ENCODE results near the gene ROCK2.

The ROCK2 gene

GRCh38 chr2:11214770-11215169 lies 129.7 kb downstream of the ROCK2 start:
- DNase-seq (ENCODE audit: low read depth) = no peak
- no peak for TF ChIP-seq CTCF (IDR thresholded peaks at IDR 0.05; ENCODE audit: low read depth, low read length, missing control alignments)
- H3K4me3 ChIP-seq (ENCODE audit: low read depth, low read length) = no peak overlapping the region

DNA sequence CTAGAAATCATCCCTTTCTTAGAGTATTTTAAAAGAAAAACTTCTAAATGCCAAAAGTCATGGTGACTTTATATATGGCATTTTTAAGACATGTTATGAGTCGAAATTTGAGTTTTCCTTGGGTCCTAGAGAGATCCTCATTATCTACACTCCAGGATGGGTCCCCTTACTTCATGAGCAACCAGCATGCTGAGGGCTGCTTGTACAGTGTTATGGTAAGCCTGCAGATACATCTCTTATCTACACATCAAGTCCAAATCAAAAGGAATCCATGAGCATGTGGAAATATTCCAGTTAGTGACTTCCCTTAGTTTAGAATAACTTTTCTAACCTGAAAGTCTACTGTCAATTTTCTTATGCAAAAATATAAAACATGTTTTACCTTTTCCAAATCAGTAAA lies 130.5 kb downstream of the ROCK2 start:
- no peak overlapping the region for H3K4me3 ChIP-seq (ENCODE audit: low read depth, low read length)
- TF ChIP-seq CTCF (IDR thresholded peaks at IDR 0.05; ENCODE audit: low read depth, low read length, missing control alignments) = no peak
- DNase-seq (ENCODE audit: low read depth) = no peak

- TF ChIP-seq CTCF (IDR thresholded peaks at IDR 0.05; ENCODE audit: low read depth, low read length, missing control alignments) = no peak
- no peak for DNase-seq (ENCODE audit: low read depth)
- H3K4me3 ChIP-seq (ENCODE audit: low read depth, low read length) = no peak overlapping the region
These were observed 131.3 kb downstream of the ROCK2 start for GRCh38 chr2:11213090-11213638.

DNA sequence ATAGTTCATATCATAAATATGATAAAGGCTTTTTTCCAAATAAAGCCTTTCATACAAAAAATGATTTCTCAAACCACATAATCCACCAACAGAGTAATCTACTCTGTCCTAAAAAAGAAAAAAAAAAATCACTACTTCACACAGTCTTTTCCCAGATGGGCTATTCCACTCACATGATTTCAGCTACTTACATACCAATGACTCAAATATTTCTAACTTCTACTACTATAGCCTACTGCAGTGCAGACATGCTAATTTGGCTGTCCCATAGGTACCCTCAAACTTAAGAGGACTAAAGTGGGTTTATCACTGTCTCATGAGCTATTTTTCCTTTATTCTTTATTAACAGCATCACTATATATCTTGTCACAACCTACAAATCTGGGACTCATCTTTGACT lies 131.8 kb downstream of the ROCK2 start:
- DNase-seq (ENCODE audit: low read depth) = no peak
- H3K4me3 ChIP-seq (ENCODE audit: low read depth, low read length) = no peak overlapping the region
- no peak for TF ChIP-seq CTCF (IDR thresholded peaks at IDR 0.05; ENCODE audit: low read depth, low read length, missing control alignments)

DNA sequence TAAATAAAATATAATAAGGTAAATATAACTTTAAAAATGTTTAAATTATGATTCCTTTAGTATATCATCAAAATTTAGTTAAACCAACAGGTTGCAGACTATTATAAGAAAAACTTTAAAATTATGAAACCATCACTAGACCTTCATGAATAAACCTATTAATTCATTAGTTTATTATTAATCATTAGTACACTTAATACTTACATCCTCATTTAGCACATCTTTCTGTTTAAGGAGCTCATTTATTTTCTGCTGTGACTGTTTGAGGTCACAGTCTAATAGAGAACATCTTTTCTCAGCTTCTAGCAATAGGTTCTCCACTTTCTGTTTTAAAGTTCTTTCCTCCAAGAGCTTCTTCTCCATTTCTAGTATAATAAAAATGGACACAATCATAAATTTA lies 136.4 kb downstream of the ROCK2 start:
- DNase-seq (ENCODE audit: low read depth) = no peak
- no peak for TF ChIP-seq CTCF (IDR thresholded peaks at IDR 0.05; ENCODE audit: low read depth, low read length, missing control alignments)
- H3K4me3 ChIP-seq (ENCODE audit: low read depth, low read length) = no peak overlapping the region

DNA sequence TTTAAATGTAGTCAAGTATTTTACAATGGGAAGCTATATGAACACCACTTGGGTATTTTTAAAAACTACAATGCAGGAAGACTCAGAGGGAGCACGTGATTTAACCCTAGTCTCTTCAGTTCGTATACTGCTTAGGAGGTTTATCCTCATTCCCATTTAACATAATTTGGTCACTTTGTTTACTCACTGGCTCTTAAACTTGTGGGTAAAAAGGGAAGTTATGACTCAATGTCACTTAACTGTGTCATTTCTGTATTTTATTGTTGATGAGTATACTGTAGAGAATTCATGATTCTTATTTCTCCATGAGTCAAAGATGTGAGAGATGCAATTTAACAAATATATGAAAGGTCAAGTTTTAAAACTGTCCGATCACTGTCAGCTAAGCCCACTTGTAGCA lies 141.0 kb downstream of the ROCK2 start:
- no peak for TF ChIP-seq CTCF (IDR thresholded peaks at IDR 0.05; ENCODE audit: low read depth, low read length, missing control alignments)
- DNase-seq (ENCODE audit: low read depth) = no peak
- no peak overlapping the region for H3K4me3 ChIP-seq (ENCODE audit: low read depth, low read length)

GRCh38 chr2:11201969-11202368 lies 142.5 kb downstream of the ROCK2 start:
- H3K4me3 ChIP-seq (ENCODE audit: low read depth, low read length) = no peak overlapping the region
- no peak for TF ChIP-seq CTCF (IDR thresholded peaks at IDR 0.05; ENCODE audit: low read depth, low read length, missing control alignments)
- DNase-seq (ENCODE audit: low read depth) = no peak

Measured in GM12864 (cell line).